Activated T-cell treated with anti-CD3 and anti-CD28 coated beads, Interleukin-2, amount 50 U/mL, for 24 hours (primary cell): Measurements from ENCODE around the gene VIT.

ENCODE experiments used
- DNase-seq: peaks from one replicate; pipeline ENCODE4 v3.0.0-alpha.2; 2020
- H3K27ac Mint-ChIP-seq: 2 replicates; pipeline ENCODE4 v1.8.0; 2020; ENCODE audit warnings: mild to moderate bottlenecking, mixed read lengths
- H3K27me3 Mint-ChIP-seq: 2 replicates; pipeline ENCODE4 v1.8.0; 2020; ENCODE audit warnings: mixed read lengths
- H3K36me3 Mint-ChIP-seq: 2 replicates; pipeline ENCODE4 v1.8.0; 2020; ENCODE audit warnings: low read depth, mixed read lengths
- H3K4me1 Mint-ChIP-seq: 2 replicates; pipeline ENCODE4 v1.8.0; 2020; ENCODE audit warnings: low read depth, mixed read lengths
- H3K4me3 Mint-ChIP-seq: 2 replicates; pipeline ENCODE4 v1.8.0; 2020; ENCODE audit warnings: mild to moderate bottlenecking, moderate library complexity, mixed read lengths
- H3K9me3 Mint-ChIP-seq: 2 replicates; pipeline ENCODE4 v1.8.0; 2020; ENCODE audit warnings: mixed read lengths

Gene VIT

GRCh38 chr2:36710858-36711515 lies 14.5 kb downstream of the VIT start:
- H3K27ac Mint-ChIP-seq: no peak overlapping the region
- no peaks in the 10 kb centered on the region for H3K4me1 Mint-ChIP-seq
- no peak for DNase-seq
- peaks cover 6% of the 10 kb centered on the region for H3K27me3 Mint-ChIP-seq
- no peaks in the 10 kb centered on the region for H3K36me3 Mint-ChIP-seq
- peaks cover 4% of the 10 kb centered on the region for H3K9me3 Mint-ChIP-seq
- H3K4me3 Mint-ChIP-seq: no peak overlapping the region

GRCh38 chr2:36711741-36712314 lies 15.3 kb downstream of the VIT start:
- Mint-ChIP-seq H3K4me3 (no peak overlapping the region), H3K9me3 (peaks cover 4% of the 10 kb centered on the region), H3K4me1 (no peaks in the 10 kb centered on the region), H3K27ac (no peak overlapping the region), H3K27me3 (no peaks in the 10 kb centered on the region), H3K36me3 (no peaks in the 10 kb centered on the region)
- DNase-seq: no peak

GRCh38 chr2:36713310-36713709 lies 16.8 kb downstream of the VIT start:
- Mint-ChIP-seq H3K9me3 (peaks cover 4% of the 10 kb centered on the region), H3K4me1 (no peaks in the 10 kb centered on the region), H3K36me3 (no peaks in the 10 kb centered on the region), H3K27me3 (no peaks in the 10 kb centered on the region), H3K4me3 (no peak overlapping the region), H3K27ac (no peak overlapping the region)
- no peak for DNase-seq

GRCh38 chr2:36716111-36716510 lies 19.6 kb downstream of the VIT start:
- H3K27me3 Mint-ChIP-seq: no peaks in the 10 kb centered on the region
- no peak overlapping the region for H3K27ac Mint-ChIP-seq
- H3K36me3 Mint-ChIP-seq: no peaks in the 10 kb centered on the region
- H3K9me3 Mint-ChIP-seq: peaks cover 1% of the 10 kb centered on the region
- no peak for DNase-seq
- no peaks in the 10 kb centered on the region for H3K4me1 Mint-ChIP-seq
- H3K4me3 Mint-ChIP-seq: no peak overlapping the region

- no peak for DNase-seq
- Mint-ChIP-seq H3K36me3 (no peaks in the 10 kb centered on the region), H3K4me3 (no peak overlapping the region), H3K4me1 (no peaks in the 10 kb centered on the region), H3K9me3 (no peaks in the 10 kb centered on the region), H3K27me3 (peaks cover 4% of the 10 kb centered on the region), H3K27ac (no peak overlapping the region)
Observed at GRCh38 chr2:36717603-36718266, 21.2 kb downstream of the VIT start.

- peaks cover 4% of the 10 kb centered on the region for H3K27me3 Mint-ChIP-seq
Observed at GRCh38 chr2:36727550-36727949, 31.0 kb downstream of the VIT start.

GRCh38 chr2:36729067-36729466 lies 32.6 kb downstream of the VIT start:
- Mint-ChIP-seq H3K36me3 (no peaks in the 10 kb centered on the region), H3K9me3 (no peaks in the 10 kb centered on the region), H3K4me1 (no peaks in the 10 kb centered on the region), H3K27ac (no peak overlapping the region), H3K4me3 (no peak overlapping the region), H3K27me3 (peaks cover 4% of the 10 kb centered on the region)
- DNase-seq: no peak

More at GRCh38 chr2:36727550-36727949, 31.0 kb downstream of the VIT start:
- Mint-ChIP-seq H3K4me1 (no peaks in the 10 kb centered on the region), H3K27ac (no peak overlapping the region), H3K4me3 (no peak overlapping the region), H3K36me3 (no peaks in the 10 kb centered on the region), H3K9me3 (no peaks in the 10 kb centered on the region)
- no peak for DNase-seq

GRCh38 chr2:36731941-36732672 lies 35.6 kb downstream of the VIT start:
- no peak overlapping the region for H3K4me3 Mint-ChIP-seq
- H3K9me3 Mint-ChIP-seq: no peaks in the 10 kb centered on the region
- peaks cover 4% of the 10 kb centered on the region for H3K27me3 Mint-ChIP-seq
- H3K4me1 Mint-ChIP-seq: no peaks in the 10 kb centered on the region
- no peak for DNase-seq
- no peak overlapping the region for H3K27ac Mint-ChIP-seq
- H3K36me3 Mint-ChIP-seq: no peaks in the 10 kb centered on the region

GRCh38 chr2:36732673-36733036 lies 36.1 kb downstream of the VIT start:
- Mint-ChIP-seq H3K4me1 (no peaks in the 10 kb centered on the region), H3K27ac (no peak overlapping the region), H3K27me3 (peaks cover 4% of the 10 kb centered on the region), H3K9me3 (no peaks in the 10 kb centered on the region), H3K4me3 (no peak overlapping the region), H3K36me3 (no peaks in the 10 kb centered on the region)
- no peak for DNase-seq

GRCh38 chr2:36733215-36733614 lies 36.7 kb downstream of the VIT start:
- H3K4me1 Mint-ChIP-seq: no peaks in the 10 kb centered on the region
- H3K9me3 Mint-ChIP-seq: no peaks in the 10 kb centered on the region
- H3K27me3 Mint-ChIP-seq: peaks cover 4% of the 10 kb centered on the region
- no peak overlapping the region for H3K27ac Mint-ChIP-seq
- H3K4me3 Mint-ChIP-seq: no peak overlapping the region
- H3K36me3 Mint-ChIP-seq: no peaks in the 10 kb centered on the region
- DNase-seq: no peak

- H3K36me3 Mint-ChIP-seq: no peaks in the 10 kb centered on the region
- H3K27me3 Mint-ChIP-seq: peaks cover 4% of the 10 kb centered on the region
- no peak overlapping the region for H3K4me3 Mint-ChIP-seq
- no peak for DNase-seq
- no peaks in the 10 kb centered on the region for H3K9me3 Mint-ChIP-seq
- H3K27ac Mint-ChIP-seq: no peak overlapping the region
- H3K4me1 Mint-ChIP-seq: no peaks in the 10 kb centered on the region
Observed at GRCh38 chr2:36734304-36734703, 37.8 kb downstream of the VIT start.

GRCh38 chr2:36737131-36737750 lies 40.7 kb downstream of the VIT start:
- Mint-ChIP-seq H3K9me3 (no peaks in the 10 kb centered on the region), H3K4me1 (peaks cover 5% of the 10 kb centered on the region), H3K27me3 (peaks cover 21% of the 10 kb centered on the region), H3K27ac (no peak overlapping the region), H3K36me3 (no peaks in the 10 kb centered on the region), H3K4me3 (no peak overlapping the region)
- no peak for DNase-seq

- Mint-ChIP-seq H3K4me3 (no peak overlapping the region), H3K9me3 (no peaks in the 10 kb centered on the region), H3K4me1 (peaks cover 5% of the 10 kb centered on the region), H3K27ac (no peak overlapping the region), H3K27me3 (peaks cover 34% of the 10 kb centered on the region), H3K36me3 (no peaks in the 10 kb centered on the region)
- DNase-seq: no peak
Observed at GRCh38 chr2:36740061-36740460, 43.6 kb downstream of the VIT start.

- H3K4me1 Mint-ChIP-seq: peaks cover 5% of the 10 kb centered on the region
- H3K27ac Mint-ChIP-seq: no peak overlapping the region
- H3K4me3 Mint-ChIP-seq: no peak overlapping the region
- H3K27me3 Mint-ChIP-seq: peaks cover 44% of the 10 kb centered on the region
- no peaks in the 10 kb centered on the region for H3K36me3 Mint-ChIP-seq
- no peaks in the 10 kb centered on the region for H3K9me3 Mint-ChIP-seq
- no peak for DNase-seq
Observed at GRCh38 chr2:36741188-36741837, 44.8 kb downstream of the VIT start.
